HFF-Myc (cell line): ENCODE measurements around the gene RPUSD1.

ENCODE experiments used
- DNase-seq: peaks from one replicate; pipeline ENCODE4 v3.0.0-alpha.2; 2011; ENCODE audit warnings: low read depth; ENCODE audit errors: extremely low read depth
- H3K4me3 ChIP-seq: replicated peaks from 2 replicates; pipeline ENCODE4 v1.5.1; 2011; ENCODE audit warnings: low read depth, mild to moderate bottlenecking, control low read depth, low read length
- TF ChIP-seq, protein P1 (sequence below): IDR thresholded peaks from 2 replicates; pipeline ENCODE4 v1.5.1; 2012; ENCODE audit warnings: mild to moderate bottlenecking, low read depth, low read length, control low read depth; ENCODE audit errors: missing control alignments

The RPUSD1 gene

GRCh38 chr16:764184-764750 is 23.9 kb downstream of the RPUSD1 start:
- no peak for DNase-seq
- no peak overlapping the region for H3K4me3 ChIP-seq
- TF ChIP-seq, protein P1, sequence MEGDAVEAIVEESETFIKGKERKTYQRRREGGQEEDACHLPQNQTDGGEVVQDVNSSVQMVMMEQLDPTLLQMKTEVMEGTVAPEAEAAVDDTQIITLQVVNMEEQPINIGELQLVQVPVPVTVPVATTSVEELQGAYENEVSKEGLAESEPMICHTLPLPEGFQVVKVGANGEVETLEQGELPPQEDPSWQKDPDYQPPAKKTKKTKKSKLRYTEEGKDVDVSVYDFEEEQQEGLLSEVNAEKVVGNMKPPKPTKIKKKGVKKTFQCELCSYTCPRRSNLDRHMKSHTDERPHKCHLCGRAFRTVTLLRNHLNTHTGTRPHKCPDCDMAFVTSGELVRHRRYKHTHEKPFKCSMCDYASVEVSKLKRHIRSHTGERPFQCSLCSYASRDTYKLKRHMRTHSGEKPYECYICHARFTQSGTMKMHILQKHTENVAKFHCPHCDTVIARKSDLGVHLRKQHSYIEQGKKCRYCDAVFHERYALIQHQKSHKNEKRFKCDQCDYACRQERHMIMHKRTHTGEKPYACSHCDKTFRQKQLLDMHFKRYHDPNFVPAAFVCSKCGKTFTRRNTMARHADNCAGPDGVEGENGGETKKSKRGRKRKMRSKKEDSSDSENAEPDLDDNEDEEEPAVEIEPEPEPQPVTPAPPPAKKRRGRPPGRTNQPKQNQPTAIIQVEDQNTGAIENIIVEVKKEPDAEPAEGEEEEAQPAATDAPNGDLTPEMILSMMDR: no peak

GRCh38 chr16:763369-764183 is 24.6 kb downstream of the RPUSD1 start:
- no peak for DNase-seq
- no peak overlapping the region for H3K4me3 ChIP-seq
- TF ChIP-seq, protein P1: no peak

DNA sequence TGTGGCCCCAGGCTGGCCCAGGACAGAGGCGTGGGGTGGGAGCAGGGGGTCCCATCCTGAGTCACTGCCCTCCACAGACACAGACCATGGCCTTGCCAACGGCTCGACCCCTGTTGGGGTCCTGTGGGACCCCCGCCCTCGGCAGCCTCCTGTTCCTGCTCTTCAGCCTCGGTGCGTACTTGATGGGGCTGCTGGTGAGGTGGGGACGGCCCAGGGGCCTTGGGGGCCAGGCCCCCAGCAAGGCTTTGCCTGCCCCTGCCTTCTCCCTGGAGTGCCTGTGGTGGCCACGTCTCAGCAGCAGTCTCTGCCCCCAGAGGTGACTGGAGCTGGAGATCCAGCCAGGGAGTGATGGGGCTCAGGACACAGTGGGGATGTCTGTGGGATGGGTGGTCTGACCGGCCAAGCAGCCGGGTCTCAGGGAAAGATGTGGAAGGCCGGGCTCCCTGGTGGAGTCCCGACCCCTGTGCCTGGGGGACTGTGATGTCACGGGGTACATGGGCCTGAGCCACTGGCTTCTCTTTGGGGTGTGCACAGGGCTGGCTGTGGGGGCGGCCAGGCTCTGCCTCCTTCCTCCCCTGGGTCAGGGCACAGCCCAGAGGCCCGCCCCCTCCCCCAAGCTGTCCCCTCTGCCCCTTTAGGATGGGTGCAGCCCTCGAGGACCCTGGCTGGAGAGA is 25.4 kb downstream of the RPUSD1 start:
- no peak for DNase-seq
- no peak overlapping the region for H3K4me3 ChIP-seq
- TF ChIP-seq, protein P1: no peak

- H3K4me3 ChIP-seq: no peak overlapping the region
- no peak for DNase-seq
- TF ChIP-seq, protein P1: no peak
Observed at GRCh38 chr16:761625-762513, 26.3 kb downstream of the RPUSD1 start.

GRCh38 chr16:760545-761343 is 27.4 kb downstream of the RPUSD1 start, which contains the start of gene MSLN:
TSS of gene MSLN (plus strand) at chr16:760734. CDS start at chr16:762681, 1,947 bp downstream.
- H3K4me3 ChIP-seq: no peak within 1 kb of the TSS

More at GRCh38 chr16:760545-761343, 27.4 kb downstream of the RPUSD1 start, which contains the start of gene MSLN:
- DNase-seq: no peak
- TF ChIP-seq, protein P1: no peak
